ENCODE data around the gene GPC1.

GPC1 gene

GRCh38 chr2:240413813-240414429, 21.5 kb upstream of the GPC1 start:
- DNase-seq, result no peak

- DNase-seq, result no peak
These were observed 18.6 kb upstream of the GPC1 start for GRCh38 chr2:240416821-240417220.

- DNase-seq, result no peak
These were observed 17.2 kb upstream of the GPC1 start for GRCh38 chr2:240418311-240418710.

GRCh38 chr2:240419271-240419670, 16.2 kb upstream of the GPC1 start:
- DNase-seq, result no peak

- no peak for DNase-seq
These were observed 15.7 kb upstream of the GPC1 start for GRCh38 chr2:240419723-240420122.

GRCh38 chr2:240420206-240421104, 15.0 kb upstream of the GPC1 start:
- DNase-seq, result no peak

- no peak for DNase-seq
These were observed 14.1 kb upstream of the GPC1 start for GRCh38 chr2:240421381-240421780.

- DNase-seq, result no peak
These were observed 12.7 kb upstream of the GPC1 start for GRCh38 chr2:240422658-240423329.

GRCh38 chr2:240423788-240424191, 11.7 kb upstream of the GPC1 start:
- no peak for DNase-seq

GRCh38 chr2:240424341-240425235, 10.9 kb upstream of the GPC1 start:
- DNase-seq, result no peak

GRCh38 chr2:240425236-240425615, 10.2 kb upstream of the GPC1 start:
- DNase-seq, result no peak

GRCh38 chr2:240425697-240426096, 9.8 kb upstream of the GPC1 start:
- DNase-seq, result no peak

- DNase-seq, result no peak
These were observed 8.4 kb upstream of the GPC1 start for GRCh38 chr2:240426845-240427721.

- DNase-seq, result no peak
These were observed 7.7 kb upstream of the GPC1 start for GRCh38 chr2:240427729-240428128.

- DNase-seq, result no peak
These were observed 7.2 kb upstream of the GPC1 start for GRCh38 chr2:240428245-240428644.

- no peak for DNase-seq
These were observed 6.1 kb upstream of the GPC1 start for GRCh38 chr2:240429341-240429871.

GRCh38 chr2:240429872-240430491, 5.5 kb upstream of the GPC1 start:
- no peak for DNase-seq

- DNase-seq, result no peak
These were observed 4.9 kb upstream of the GPC1 start for GRCh38 chr2:240430595-240430994.

- no peak for DNase-seq
These were observed 4.2 kb upstream of the GPC1 start for GRCh38 chr2:240431271-240431660.

- DNase-seq, result no peak
These were observed 3.6 kb upstream of the GPC1 start for GRCh38 chr2:240431661-240432424.

Data from NCI-H1417 treated with DMSO at 0.1 percent for 48 hours (cell line).